SK-MEL-5 (cell line): ENCODE results near the gene NFIL3. TPM values are rescaled to one million over a fixed set of nuclear protein-coding genes. Genes with fewer than 3 reads are reported as not detected.
A peak's percentile ranks its signal among the peaks of the same experiment; 100 is the strongest.
"Not testable (repeated sequence)": the region's sequence is repeated elsewhere in the genome, so short reads cannot be mapped to it uniquely, and the experiment has no call there.

ENCODE experiments used
- DNase-seq: peaks from one replicate; pipeline ENCODE4 v3.0.0-alpha.2; 2016; ENCODE audit warnings: low read depth, low spot score
- in situ Hi-C: cut with HindIII; loops from 2 replicates; pipeline ENCODE4 v1.10.0; 2016; ENCODE audit warnings: low sequenced_read_pairs, high pct_unique_total_duplicates, low pct_unique_long_range_greater_than_20kb
- total RNA-seq: library from RNA; depleted of rRNA; stranded (reverse); fragments of >200 nt; shearing (Covaris generic); gene quantifications from 2 replicates; pipeline ENCODE4 v1.2.3, GENCODE V29; 2014; rRNA removed

NFIL3 gene
- total RNA-seq, 1 experiment from 2014 or later: 10.1 TPM

DNA sequence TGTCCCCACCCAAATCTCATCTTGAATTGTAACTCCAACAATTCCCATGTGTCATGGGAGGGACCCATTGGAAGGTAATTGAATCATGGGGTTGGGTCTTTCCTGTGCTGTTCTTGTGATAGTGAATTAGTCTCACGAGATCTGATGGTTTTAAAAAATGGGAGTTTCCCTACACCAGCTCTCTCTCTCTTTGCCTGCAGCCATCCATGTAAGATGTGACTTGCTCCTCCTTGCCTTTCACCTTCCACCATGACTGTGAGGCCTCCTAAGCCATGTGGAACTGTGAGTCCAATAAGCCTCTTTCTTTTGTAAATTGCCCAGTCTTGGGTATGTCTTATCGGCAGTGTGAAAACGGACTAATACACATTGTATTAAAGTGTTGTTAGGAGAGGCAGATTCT, 45.6 kb downstream of the NFIL3 start:
- DNase-seq, in situ Hi-C loops: not testable (repeated sequence)

DNA sequence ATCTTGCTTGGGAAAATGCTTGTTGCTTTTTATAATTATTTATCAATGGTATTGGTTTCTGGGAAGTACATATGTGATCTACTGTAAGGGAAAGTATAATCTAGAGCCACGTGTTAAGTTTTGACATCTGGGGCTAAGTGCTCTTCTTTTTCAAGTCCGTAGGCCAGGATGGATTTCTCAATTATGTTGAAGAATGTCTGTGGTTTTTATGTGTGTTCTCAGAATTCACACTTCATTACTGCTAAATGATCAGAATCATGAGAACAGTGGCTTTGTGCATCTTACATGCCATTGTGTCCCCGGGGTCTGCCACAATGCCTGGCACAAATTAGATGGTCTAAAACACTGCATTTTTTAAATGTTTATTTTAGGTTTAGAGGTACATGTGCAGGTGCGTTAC, 47.4 kb downstream of the NFIL3 start:
- in situ Hi-C loops: no loop called here

DNA sequence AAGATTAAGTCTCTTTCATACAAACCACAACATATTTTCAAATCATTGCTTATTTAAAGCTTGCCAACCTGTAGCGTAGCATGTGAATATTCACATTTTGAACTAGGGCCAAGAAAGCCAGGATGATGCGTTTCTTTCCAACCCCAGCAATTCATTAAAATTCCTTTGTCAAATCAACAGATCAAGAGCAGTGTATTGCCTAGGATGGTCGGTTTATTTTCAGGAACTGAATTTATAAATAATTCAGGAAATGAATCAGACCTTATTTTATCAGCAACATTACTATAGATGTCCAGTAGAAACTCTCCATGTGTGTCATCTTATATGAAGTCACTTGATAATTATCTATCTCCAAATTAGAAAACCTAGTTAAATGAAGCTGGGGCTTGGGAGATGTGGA, 48.7 kb downstream of the NFIL3 start:
- in situ Hi-C loops: no loop called here
- no peak for DNase-seq

More for the DNA sequence above, 47.4 kb downstream of the NFIL3 start:
- DNase-seq: no peak

DNA sequence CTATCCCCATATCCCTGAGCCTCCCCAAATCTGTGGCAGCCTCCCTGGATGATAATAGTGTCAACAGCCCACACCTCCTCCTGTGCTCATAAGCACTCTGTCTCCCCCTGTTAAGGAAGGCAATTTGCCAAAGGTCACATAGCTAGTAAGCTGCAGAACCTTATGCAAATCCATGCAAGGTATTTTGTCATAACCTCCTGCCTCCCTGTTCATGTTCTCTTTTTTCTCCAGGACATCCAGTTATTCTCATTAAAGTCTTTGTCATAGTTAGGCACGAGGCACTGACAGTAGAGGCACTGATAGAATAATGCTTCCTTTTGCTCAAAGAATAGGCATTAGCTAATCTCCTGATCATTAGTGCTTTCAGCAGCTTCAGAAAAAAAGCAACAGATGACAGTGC, 51.7 kb downstream of the NFIL3 start:
- in situ Hi-C loops: no loop called here

DNA sequence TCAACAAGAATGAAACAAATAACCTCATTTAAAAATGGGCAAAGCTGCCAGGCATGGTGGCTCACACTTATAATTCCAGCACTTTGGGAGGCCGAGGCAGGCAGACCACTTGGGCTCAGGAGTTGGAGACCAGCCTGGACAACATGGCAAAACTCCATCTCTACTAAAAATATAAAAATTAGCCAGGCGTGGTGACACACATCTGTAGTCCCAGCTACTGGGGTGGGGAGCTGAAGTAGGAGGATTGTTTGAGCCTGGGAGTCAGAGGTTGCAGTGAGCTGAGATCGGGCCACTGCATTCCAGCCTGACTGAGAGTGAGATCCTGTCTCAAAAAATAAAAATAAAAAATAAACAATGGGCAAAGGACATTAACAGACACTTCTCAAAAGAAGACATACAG, 53.6 kb downstream of the NFIL3 start:
- in situ Hi-C loops, DNase-seq: not testable (repeated sequence)

More for the DNA sequence above, 51.7 kb downstream of the NFIL3 start:
- no peak for DNase-seq

DNA sequence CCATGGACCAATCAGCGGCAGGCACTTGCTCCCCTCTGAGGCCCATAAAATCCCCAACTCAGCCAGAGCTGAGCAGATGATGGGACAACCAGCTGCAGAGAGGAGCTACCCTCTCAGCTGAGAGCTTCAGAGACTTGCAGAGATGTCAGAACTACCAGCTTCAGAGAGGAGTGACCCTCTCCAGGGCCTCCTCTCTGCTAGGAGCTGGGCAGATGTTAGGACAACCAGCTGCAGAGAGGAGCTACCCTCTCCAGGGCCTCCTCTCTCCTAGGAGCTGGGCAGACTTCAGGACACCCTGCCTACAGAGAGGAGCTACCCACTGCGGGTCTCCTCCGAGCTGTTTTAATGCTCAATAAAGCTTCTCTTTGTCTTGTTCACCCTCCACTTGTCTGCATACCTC, 58.9 kb downstream of the NFIL3 start:
- in situ Hi-C loops: no loop called here
- DNase-seq: no peak

DNA sequence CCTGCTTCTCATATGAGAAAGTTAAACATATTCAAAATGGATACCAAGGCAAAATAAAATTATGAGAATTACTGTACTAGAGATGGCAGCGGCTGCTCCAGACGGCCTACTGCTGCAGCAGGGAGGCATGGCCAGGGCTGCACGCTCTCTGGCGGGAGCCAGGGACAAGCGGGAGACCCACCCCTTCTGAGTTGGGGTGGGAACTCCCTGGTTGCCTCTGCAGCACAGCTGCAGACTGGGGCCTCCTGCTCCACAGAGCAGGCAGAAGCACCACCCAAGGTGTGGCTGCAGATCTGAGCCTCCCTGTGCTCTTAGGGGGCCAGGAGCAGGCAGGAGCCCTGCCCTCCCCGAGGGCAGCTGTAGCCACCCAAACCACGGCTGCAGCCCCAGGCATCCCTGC, 59.6 kb downstream of the NFIL3 start:
- no peak for DNase-seq
- in situ Hi-C loops: no loop called here

DNA sequence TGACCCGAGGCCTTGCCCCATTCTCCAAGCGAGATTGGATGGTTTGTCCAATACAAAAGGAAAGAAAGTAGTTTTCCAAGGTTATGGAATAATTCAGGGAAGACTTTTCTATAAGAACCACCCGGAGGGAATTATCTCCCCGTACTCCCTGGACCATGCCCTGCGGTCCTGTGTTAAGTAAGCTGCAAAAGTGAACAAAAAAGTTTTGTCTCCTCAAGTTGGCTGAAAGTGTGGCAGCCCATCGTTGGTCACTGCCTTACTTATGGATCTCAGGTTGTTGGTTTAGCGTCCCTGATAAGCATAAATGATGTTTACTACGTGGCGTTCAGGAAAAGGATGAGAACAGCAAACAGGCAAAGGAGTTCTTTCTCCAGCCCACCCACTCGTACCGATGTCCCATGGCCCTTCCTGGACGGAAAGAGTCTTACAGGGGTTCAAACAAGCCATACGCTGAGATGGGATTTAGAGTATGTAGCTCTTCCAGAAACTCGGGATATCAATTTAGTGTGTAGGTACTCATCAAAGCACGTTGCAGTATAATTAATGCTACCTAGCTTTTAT, 61.5 kb downstream of the NFIL3 start:
- no peak for DNase-seq
- in situ Hi-C loops: no loop called here

DNA sequence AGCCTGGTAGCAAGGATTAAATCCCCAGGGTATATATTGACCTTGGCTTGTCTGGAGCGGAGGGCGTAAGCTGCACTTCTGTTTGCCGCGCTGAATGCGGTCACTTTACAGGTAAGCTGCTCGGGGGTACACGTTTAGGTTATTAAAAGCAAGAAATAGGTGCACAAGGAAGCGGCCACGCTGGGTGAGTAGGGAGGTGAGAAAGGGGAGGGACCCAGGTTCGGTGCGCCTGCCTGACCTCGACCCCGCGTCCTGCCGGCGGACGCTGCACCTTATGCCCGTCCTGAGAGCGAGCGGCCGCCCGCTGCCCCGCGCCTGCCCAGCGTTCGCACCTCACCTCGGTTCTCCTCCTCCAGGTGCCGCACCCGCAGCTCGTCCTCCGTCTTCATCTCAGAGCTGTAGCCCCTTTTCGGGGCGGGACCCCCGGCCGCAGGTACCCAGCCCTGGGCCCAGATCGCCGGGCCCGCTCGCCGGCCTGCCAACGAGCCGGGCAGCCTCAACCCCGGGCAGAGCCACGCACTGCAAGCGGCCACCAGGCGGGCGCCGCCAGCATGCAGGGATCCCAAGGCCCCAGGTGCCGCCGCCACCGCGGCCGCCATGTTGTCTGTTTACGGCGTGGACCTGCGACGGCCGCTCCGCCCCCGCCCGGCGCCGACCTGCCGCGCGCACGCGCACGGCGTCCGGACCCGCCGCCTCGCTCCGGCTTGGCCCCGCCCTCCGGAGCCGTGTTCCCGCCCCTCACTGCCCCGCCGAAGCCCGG, 62.2 kb downstream of the NFIL3 start, which contains the start of gene AUH:
Gene AUH, minus strand, starts transcription at position 628 of the 760 bp plus-strand sequence. Its CDS starts 29 bp downstream, at position 599.
- in situ Hi-C loops: no loop called here
- peak; percentile 82 for DNase-seq

DNA sequence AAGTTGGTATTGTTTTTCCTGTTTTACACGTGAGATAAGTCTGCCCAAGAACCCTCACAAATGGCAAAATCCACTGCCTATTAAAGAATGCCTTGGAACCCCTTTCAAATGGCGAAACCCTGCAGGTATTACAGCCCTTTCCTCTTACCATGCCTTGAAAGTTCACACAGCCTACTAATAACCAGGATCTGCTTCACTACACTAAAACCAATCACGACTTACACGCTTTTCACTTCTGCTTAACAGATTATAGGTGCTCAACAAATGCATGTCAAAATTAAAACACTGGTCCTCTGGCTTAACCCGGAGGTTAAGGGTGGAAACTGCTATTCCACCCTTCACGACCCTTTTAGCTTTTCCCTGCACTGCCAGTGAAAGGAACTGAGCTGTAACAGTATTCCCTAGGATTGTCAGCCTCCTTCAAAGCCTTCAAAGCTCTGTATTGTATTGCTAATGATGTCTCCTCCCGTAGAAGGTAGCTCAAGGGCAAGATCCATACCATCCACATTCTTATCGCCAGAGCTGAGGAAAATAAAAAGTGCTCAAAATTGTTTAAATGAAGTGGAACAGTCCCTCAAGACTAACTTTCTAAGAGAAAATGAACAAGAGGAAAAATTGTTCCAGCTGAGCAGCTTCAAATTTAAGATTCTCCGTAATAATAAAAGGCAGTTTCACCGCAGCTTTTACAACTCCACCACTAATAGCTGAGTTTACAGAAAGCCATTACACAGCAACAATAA, 62.9 kb downstream of the NFIL3 start:
- in situ Hi-C loops: no loop called here
- peak; percentile 11 for DNase-seq

DNA sequence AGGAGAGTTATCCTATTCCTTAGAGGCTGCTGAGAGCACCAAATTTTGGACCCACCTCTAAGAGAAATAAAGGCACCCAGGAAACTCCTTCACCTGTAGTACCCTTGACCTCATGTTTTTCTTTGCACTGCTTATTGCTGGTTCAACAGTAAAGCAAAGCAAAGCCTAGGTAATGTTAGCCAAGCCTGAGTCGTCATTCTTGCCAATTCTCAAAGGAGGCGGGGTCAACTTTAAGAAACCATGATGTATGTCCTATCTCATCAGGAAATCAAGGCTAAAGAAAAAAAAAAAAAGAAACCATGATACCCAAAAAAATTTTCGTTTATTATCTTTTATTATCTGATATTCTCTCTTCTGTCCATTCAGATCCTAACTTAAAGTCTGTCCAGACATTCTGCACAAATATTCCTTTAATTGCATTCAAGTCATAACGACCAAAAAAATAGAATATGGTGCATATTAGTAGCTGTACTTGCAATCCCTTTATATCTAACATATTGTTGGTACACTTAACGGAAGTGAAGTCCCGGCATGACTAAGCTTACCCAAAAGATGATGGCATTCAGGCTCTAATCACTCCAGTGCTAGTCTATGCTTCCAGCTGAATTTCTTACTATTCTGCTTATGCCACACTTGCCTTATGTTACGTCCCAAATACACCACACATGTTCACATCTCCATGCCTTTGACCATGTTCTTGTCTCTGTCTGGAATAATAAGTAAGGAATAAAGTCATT, 63.7 kb downstream of the NFIL3 start:
- in situ Hi-C loops: no loop called here
- no peak for DNase-seq

DNA sequence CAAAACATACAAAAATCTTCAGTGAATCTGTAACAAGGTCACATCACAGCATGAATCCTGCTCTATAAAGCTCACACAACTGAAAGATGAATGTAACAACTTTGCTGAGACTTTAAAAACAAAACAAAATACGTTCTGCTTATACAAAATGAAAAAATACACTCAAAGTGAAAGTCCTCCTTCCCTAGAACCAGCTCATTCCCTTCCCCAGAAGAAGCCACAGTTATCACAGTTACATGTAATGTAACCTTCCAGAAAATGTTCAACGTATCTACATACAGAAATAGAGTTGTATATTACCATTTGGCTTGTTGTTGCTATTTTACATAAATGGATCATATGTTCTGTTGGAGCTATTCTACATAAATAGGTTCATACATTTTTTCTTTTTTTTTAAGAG, 64.5 kb downstream of the NFIL3 start:
- in situ Hi-C loops: no loop called here
- no peak for DNase-seq

Other genes with a start within 250 kb of the NFIL3 start
- 29.7 and 29.9 TPM in 2 replicates for gene AUH, start 61.9 kb downstream of the NFIL3 start, total RNA-seq